Trophoblast cell (in vitro differentiated cells and primary cell): ENCODE data around the gene ADSL.

ENCODE experiments used
- DNase-seq, 2 donors: peaks; one replicate each; pipeline ENCODE4 v3.0.0-alpha.2; 2016
- H2AFZ ChIP-seq: 2 replicates; pipeline ENCODE4 v1.6.1; 2013; ENCODE audit warnings: low read length, moderate library complexity, mild to moderate bottlenecking; ENCODE audit not compliant: insufficient read depth, poor library complexity
- H2AK5ac ChIP-seq: 2 replicates; pipeline ENCODE4 v1.6.1; 2013; ENCODE audit warnings: mild to moderate bottlenecking, low read length
- H2BK120ac ChIP-seq: 2 replicates; pipeline ENCODE4 v1.6.1; 2013; ENCODE audit warnings: low read length, mild to moderate bottlenecking, moderate library complexity; ENCODE audit not compliant: insufficient read depth, poor library complexity
- H2BK12ac ChIP-seq: 2 replicates; pipeline ENCODE4 v1.6.1; 2013; ENCODE audit warnings: mild to moderate bottlenecking, low read length, moderate library complexity
- H2BK5ac ChIP-seq: 2 replicates; pipeline ENCODE4 v1.6.1; 2013; ENCODE audit warnings: low read length, low read depth, moderate library complexity, mild to moderate bottlenecking; ENCODE audit not compliant: poor library complexity
- H3K14ac ChIP-seq: 2 replicates; pipeline ENCODE4 v1.6.1; 2013; ENCODE audit warnings: mild to moderate bottlenecking, low read length
- H3K18ac ChIP-seq: 2 replicates; pipeline ENCODE4 v1.6.1; 2013; ENCODE audit warnings: mild to moderate bottlenecking, low read length
- H3K23ac ChIP-seq: 2 replicates; pipeline ENCODE4 v1.6.1; 2013; ENCODE audit warnings: low read length
- H3K27ac ChIP-seq: 2 replicates; pipeline ENCODE4 v1.5.1; 2013; ENCODE audit warnings: low read depth, mild to moderate bottlenecking, inconsistent platforms, low read length, moderate library complexity
- H3K27me3 ChIP-seq: 2 replicates; pipeline ENCODE4 v1.6.1; 2013; ENCODE audit warnings: inconsistent platforms, mild to moderate bottlenecking, low read length, moderate library complexity; ENCODE audit not compliant: insufficient read depth
- H3K36me3 ChIP-seq, 2 experiments: 1 replicate in 1 of 2; 2 replicates in 1 of 2; pipeline ENCODE4 v1.6.1; 2013; ENCODE audit warnings: low read length in 2 of 2, mild to moderate bottlenecking in 2 of 2, moderate library complexity in 1 of 2; ENCODE audit not compliant: insufficient read depth in 2 of 2, control insufficient read depth in 1 of 2
- H3K4ac ChIP-seq: 2 replicates; pipeline ENCODE4 v1.6.1; 2013; ENCODE audit warnings: low read depth, mild to moderate bottlenecking, low read length, moderate library complexity
- H3K4me1 ChIP-seq, 2 experiments: 1 replicate in 1 of 2; 2 replicates in 1 of 2; pipeline ENCODE4 v1.6.1; 2013; ENCODE audit warnings: low read length in 2 of 2, mild to moderate bottlenecking in 2 of 2, moderate library complexity in 1 of 2; ENCODE audit not compliant: insufficient read depth in 2 of 2, control insufficient read depth in 1 of 2
- H3K4me2 ChIP-seq: 2 replicates; pipeline ENCODE4 v1.6.1; 2013; ENCODE audit warnings: inconsistent platforms, mild to moderate bottlenecking, low read length, moderate library complexity
- H3K4me3 ChIP-seq: 2 replicates; pipeline ENCODE4 v1.5.1; 2013; ENCODE audit warnings: mild to moderate bottlenecking, low read depth, low read length, inconsistent platforms
- H3K79me1 ChIP-seq: one replicate; pipeline ENCODE4 v1.6.1; 2013; ENCODE audit warnings: low read length
- H3K79me2 ChIP-seq: 2 replicates; pipeline ENCODE4 v1.6.1; 2013; ENCODE audit warnings: low read length, mild to moderate bottlenecking; ENCODE audit not compliant: control insufficient read depth, insufficient read depth, poor library complexity
- H3K9ac ChIP-seq: 2 replicates; pipeline ENCODE4 v1.6.1; 2013; ENCODE audit warnings: mild to moderate bottlenecking, low read length
- H3K9me3 ChIP-seq: 2 replicates; pipeline ENCODE4 v1.6.1; 2013; ENCODE audit warnings: low read depth, mild to moderate bottlenecking, control low read depth, inconsistent platforms, low read length; ENCODE audit not compliant: insufficient read depth
- H4K12ac ChIP-seq: 2 replicates; pipeline ENCODE4 v1.6.1; 2013; ENCODE audit warnings: low read depth, mild to moderate bottlenecking, low read length, moderate library complexity
- H4K8ac ChIP-seq: 2 replicates; pipeline ENCODE4 v1.6.1; 2013; ENCODE audit warnings: low read depth, mild to moderate bottlenecking, low read length, moderate library complexity
- H4K91ac ChIP-seq: one replicate; pipeline ENCODE4 v1.6.1; 2013; ENCODE audit warnings: low read depth, mild to moderate bottlenecking, low read length, moderate library complexity
- WGBS: extraction: QIAGEN DNeasy Blood & Tissue Kit; methylation state at CpG from one replicate; pipeline ENCODE4 v1.1.7; 2013; ENCODE audit warnings: missing lambda C conversion rate; ENCODE audit not compliant: insufficient read length, insufficient coverage; ENCODE audit errors: extremely low coverage; 5-methylcytosine and 5-hydroxymethylcytosine counted together

The ADSL gene

DNA sequence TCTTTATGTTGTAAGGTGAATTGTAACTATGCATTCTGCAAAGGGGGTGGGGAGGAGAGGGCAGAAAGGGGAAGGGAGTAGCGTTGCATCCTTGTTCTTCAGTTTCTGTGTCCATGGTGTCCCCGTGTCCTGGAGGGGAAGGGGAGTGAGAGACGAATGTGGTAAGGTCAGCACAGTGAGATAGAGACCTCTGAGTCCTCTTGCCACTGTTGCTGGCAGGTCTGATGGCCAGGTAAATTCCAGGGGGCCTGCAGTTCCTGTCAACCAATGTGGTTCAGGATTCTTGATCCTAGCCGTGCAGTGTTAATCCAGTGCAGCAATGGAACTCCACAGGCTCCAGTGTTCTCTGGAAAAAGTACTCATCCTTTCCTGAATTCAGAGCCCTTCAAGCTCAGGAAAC lies 14.6 kb upstream of the ADSL start:
- H3K27me3 ChIP-seq, result no peaks in the 10 kb centered on the region
- no peak overlapping the region for H3K4ac ChIP-seq
- no peak overlapping the region for H4K8ac ChIP-seq
- no peak overlapping the region for H3K4me3 ChIP-seq
- H3K4me2 ChIP-seq, result no peak overlapping the region
- no peak overlapping the region for H3K14ac ChIP-seq
- no peak overlapping the region for H4K91ac ChIP-seq
- H3K79me2 ChIP-seq, result no peaks in the 10 kb centered on the region
- H2AFZ ChIP-seq, result no peak overlapping the region
- H3K36me3 ChIP-seq, result peaks cover 0 to 4% of the 10 kb centered on the region in 2 experiments
- H2BK5ac ChIP-seq, result no peak overlapping the region
- peaks cover 0 to 7% of the 10 kb centered on the region in 2 experiments for H3K4me1 ChIP-seq
- H3K9ac ChIP-seq, result no peak overlapping the region
- H2AK5ac ChIP-seq, result no peak overlapping the region
- no peak overlapping the region for H3K27ac ChIP-seq
- no peaks in the 10 kb centered on the region for H3K79me1 ChIP-seq
- no peak overlapping the region for H2BK12ac ChIP-seq
- H3K9me3 ChIP-seq, result no peaks in the 10 kb centered on the region
- no CpG with 5 or more reads among the region's 4 CpGs for WGBS
- no peak overlapping the region for H2BK120ac ChIP-seq
- no peak overlapping the region for H4K12ac ChIP-seq
- DNase-seq, result no peak
- no peak overlapping the region for H3K18ac ChIP-seq
- no peak overlapping the region for H3K23ac ChIP-seq

- H2AFZ ChIP-seq, result no peak overlapping the region
- no peak overlapping the region for H2AK5ac ChIP-seq
- no peak overlapping the region for H3K27ac ChIP-seq
- H2BK12ac ChIP-seq, result no peak overlapping the region
- no peak overlapping the region for H3K23ac ChIP-seq
- no peaks in the 10 kb centered on the region for H3K9me3 ChIP-seq
- H2BK5ac ChIP-seq, result no peak overlapping the region
- no peak overlapping the region for H3K4ac ChIP-seq
- no peak overlapping the region for H3K18ac ChIP-seq
- no peak overlapping the region for H3K14ac ChIP-seq
- peaks cover 0 to 4% of the 10 kb centered on the region in 2 experiments for H3K36me3 ChIP-seq
- H3K79me1 ChIP-seq, result no peaks in the 10 kb centered on the region
- no peak overlapping the region for H4K8ac ChIP-seq
- peak in 1 of 2 donors; percentile 46 for DNase-seq
- no peaks in the 10 kb centered on the region for H3K79me2 ChIP-seq
- no peak overlapping the region for H4K91ac ChIP-seq
- H3K4me3 ChIP-seq, result no peak overlapping the region
- H3K4me2 ChIP-seq, result no peak overlapping the region
- no peak overlapping the region for H4K12ac ChIP-seq
- peaks cover 0 to 7% of the 10 kb centered on the region in 2 experiments for H3K4me1 ChIP-seq
- H2BK120ac ChIP-seq, result no peak overlapping the region
- WGBS, result no CpG with 5 or more reads among the region's 9 CpGs
- H3K27me3 ChIP-seq, result no peaks in the 10 kb centered on the region
- no peak overlapping the region for H3K9ac ChIP-seq
These were observed 13.9 kb upstream of the ADSL start for GRCh38 chr22:40332319-40332781.

DNA sequence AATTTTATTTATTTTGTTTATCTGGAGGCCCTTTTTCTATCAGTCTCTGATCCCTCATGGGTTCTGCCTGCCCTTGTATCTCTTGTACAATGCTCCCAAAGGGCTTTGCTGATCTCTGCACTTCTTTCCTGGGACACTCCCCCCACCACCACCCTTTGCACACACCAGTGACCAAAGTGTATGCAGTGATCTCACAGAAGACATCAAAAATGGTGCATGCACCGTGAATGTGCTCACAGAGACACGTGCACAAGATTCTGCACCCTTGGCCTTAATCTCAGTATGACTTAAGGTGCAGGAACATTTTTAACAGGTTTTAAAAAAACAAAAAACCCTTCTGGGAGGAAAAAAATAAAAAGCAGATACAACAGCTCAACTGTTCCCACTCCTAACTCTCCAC lies 12.2 kb upstream of the ADSL start:
- Histone ChIP-seq H4K91ac (no peak overlapping the region), H3K14ac (no peak overlapping the region), H3K36me3 (peaks cover 0 to 4% of the 10 kb centered on the region in 2 experiments), H2AK5ac (no peak overlapping the region), H3K4ac (no peak overlapping the region), H3K27ac (no peak overlapping the region), H3K4me3 (no peak overlapping the region), H3K27me3 (no peaks in the 10 kb centered on the region), H3K4me2 (no peak overlapping the region), H3K4me1 (peaks cover 0 to 7% of the 10 kb centered on the region in 2 experiments), H2BK120ac (no peak overlapping the region), H4K8ac (no peak overlapping the region), H2BK12ac (no peak overlapping the region), H3K9me3 (no peaks in the 10 kb centered on the region), H3K79me2 (no peaks in the 10 kb centered on the region), H2BK5ac (no peak overlapping the region), H4K12ac (no peak overlapping the region), H3K9ac (no peak overlapping the region), H3K18ac (no peak overlapping the region), H3K79me1 (no peaks in the 10 kb centered on the region), H3K23ac (no peak overlapping the region), H2AFZ (no peak overlapping the region)
- no CpG with 5 or more reads among the region's 2 CpGs for WGBS
- no peak for DNase-seq

GRCh38 chr22:40334899-40335298 lies 11.4 kb upstream of the ADSL start:
- peaks cover 0 to 4% of the 10 kb centered on the region in 2 experiments for H3K36me3 ChIP-seq
- H3K79me2 ChIP-seq, result no peaks in the 10 kb centered on the region
- H2BK12ac ChIP-seq, result no peak overlapping the region
- H3K18ac ChIP-seq, result no peak overlapping the region
- H4K91ac ChIP-seq, result no peak overlapping the region
- no peak overlapping the region for H3K9ac ChIP-seq
- H2BK120ac ChIP-seq, result no peak overlapping the region
- H3K27me3 ChIP-seq, result no peaks in the 10 kb centered on the region
- no peak overlapping the region for H3K4me2 ChIP-seq
- no peak overlapping the region for H2AK5ac ChIP-seq
- H2AFZ ChIP-seq, result no peak overlapping the region
- H4K8ac ChIP-seq, result no peak overlapping the region
- no peak for DNase-seq
- peaks cover 0 to 7% of the 10 kb centered on the region in 2 experiments for H3K4me1 ChIP-seq
- no peak overlapping the region for H3K4me3 ChIP-seq
- no peak overlapping the region for H3K4ac ChIP-seq
- no peaks in the 10 kb centered on the region for H3K9me3 ChIP-seq
- WGBS, result no CpG with 5 or more reads among the region's 2 CpGs
- H3K79me1 ChIP-seq, result no peaks in the 10 kb centered on the region
- H3K27ac ChIP-seq, result no peak overlapping the region
- H4K12ac ChIP-seq, result no peak overlapping the region
- H3K14ac ChIP-seq, result no peak overlapping the region
- H3K23ac ChIP-seq, result no peak overlapping the region
- H2BK5ac ChIP-seq, result no peak overlapping the region
